NCI-H2196 (cell line): ENCODE measurements around the gene PDP2.
"Not testable (repeated sequence)": the region's sequence is repeated elsewhere in the genome, so short reads cannot be mapped to it uniquely, and the experiment has no call there.

Experiments
- DNase-seq: peaks from one replicate; lab custom pipeline; 2025; ENCODE audit not compliant: unreplicated experiment; lab: John Stamatoyannopoulos, UW

PDP2 gene

GRCh38 chr16:66853261-66854139 lies 26.8 kb upstream of the PDP2 start:
- no peak for DNase-seq

- no peak for DNase-seq
Measured at GRCh38 chr16:66856184-66856730, 24.1 kb upstream of the PDP2 start.

- DNase-seq, result no peak
Measured at GRCh38 chr16:66856801-66857200, 23.5 kb upstream of the PDP2 start.

- DNase-seq, result no peak
Measured at GRCh38 chr16:66857437-66857836, 22.9 kb upstream of the PDP2 start.

- peak; percentile 74 for DNase-seq
Measured at GRCh38 chr16:66858740-66859396, 21.4 kb upstream of the PDP2 start.

- DNase-seq, result no peak
Measured at GRCh38 chr16:66859397-66860068, 20.8 kb upstream of the PDP2 start.

GRCh38 chr16:66862023-66862520 lies 18.2 kb upstream of the PDP2 start:
- DNase-seq, result no peak

- DNase-seq, result no peak
Measured at GRCh38 chr16:66863707-66864106, 16.6 kb upstream of the PDP2 start.

GRCh38 chr16:66869424-66869823 lies 10.9 kb upstream of the PDP2 start:
- no peak for DNase-seq

- DNase-seq, result not testable (repeated sequence)
Measured at GRCh38 chr16:66871363-66871762, 9.0 kb upstream of the PDP2 start.

GRCh38 chr16:66871840-66872239 lies 8.5 kb upstream of the PDP2 start:
- no peak for DNase-seq

GRCh38 chr16:66872559-66872942 lies 7.8 kb upstream of the PDP2 start:
- no peak for DNase-seq

GRCh38 chr16:66872943-66873684 lies 7.2 kb upstream of the PDP2 start:
- peak; percentile 79 for DNase-seq

GRCh38 chr16:66873685-66874055 lies 6.6 kb upstream of the PDP2 start:
- no peak for DNase-seq

- no peak for DNase-seq
Measured at GRCh38 chr16:66874079-66874775, 6.1 kb upstream of the PDP2 start.

- no peak for DNase-seq
Measured at GRCh38 chr16:66878067-66878466, 2.2 kb upstream of the PDP2 start.

- no peak for DNase-seq
Measured at GRCh38 chr16:66881014-66881417, 701 bp downstream of the PDP2 start.

GRCh38 chr16:66881560-66881959 lies 1.2 kb downstream of the PDP2 start:
- no peak for DNase-seq

- no peak for DNase-seq
Measured at GRCh38 chr16:66881964-66882508, 1.7 kb downstream of the PDP2 start.

- no peak for DNase-seq
Measured at GRCh38 chr16:66882702-66883101, 2.4 kb downstream of the PDP2 start.
